Caco-2 (cell line): ENCODE results near the gene KDM5A. TPM values are rescaled to one million over a fixed set of nuclear protein-coding genes. Genes with fewer than 3 reads are reported as not detected.

ENCODE experiments used
- BruUV-seq: library from RNA; stranded (reverse); fragments of 400-500 nt; replicated peaks from 2 replicates; lab custom pipeline; 2021; lab: Mats Ljungman, UMichigan
- CTCF ChIA-PET: fragments of 300-600 bp; sonication (Branson Sonifier 250); formaldehyde crosslinking; loops from one replicate; lab custom pipeline; 2022; ENCODE audit warnings: antibody characterized with exemption; lab: Charles Lee
- POLR2A ChIA-PET: fragments of 300-600 bp; sonication (Branson Sonifier 250); formaldehyde crosslinking; loops from one replicate; lab custom pipeline; 2022; ENCODE audit warnings: antibody characterized with exemption; lab: Charles Lee
- DNase-seq, 2 experiments: peaks; one replicate each; pipeline versions ENCODE4 v3.0.0 to v3.0.0-alpha.2; 2020 to 2022
- H3K27me3 ChIP-seq: replicated peaks from 2 replicates; pipeline ENCODE4 v1.6.0; 2011; ENCODE audit warnings: low read length; ENCODE audit not compliant: control insufficient read depth, insufficient read depth
- H3K36me3 ChIP-seq: 2 replicates; pipeline ENCODE4 v1.5.1; 2011; ENCODE audit warnings: low read length; ENCODE audit not compliant: control insufficient read depth, insufficient read depth
- H3K4me1 ChIP-seq: fragments of 250-450 bp; sonication (Bioruptor Pico); 2 replicates; pipeline ENCODE4 v1.5.1; 2020; ENCODE audit warnings: mild to moderate bottlenecking
- H3K4me3 ChIP-seq: 2 replicates; pipeline ENCODE4 v1.5.1; 2011; ENCODE audit warnings: low read depth, mild to moderate bottlenecking, control low read depth, low read length
- H3K9me3 ChIP-seq: fragments of 250-450 bp; sonication (Bioruptor Pico); 2 replicates; pipeline ENCODE4 v1.5.1; 2020; ENCODE audit warnings: mild to moderate bottlenecking, moderate library complexity
- H3K27ac Mint-ChIP-seq: one replicate; pipeline ENCODE4 v1.8.0; 2022; ENCODE audit warnings: mixed read lengths; ENCODE audit not compliant: unreplicated experiment
- H3K27me3 Mint-ChIP-seq: one replicate; pipeline ENCODE4 v1.8.0; 2022; ENCODE audit warnings: mixed read lengths; ENCODE audit not compliant: insufficient read depth, unreplicated experiment
- H3K36me3 Mint-ChIP-seq: one replicate; pipeline ENCODE4 v1.8.0; 2022; ENCODE audit warnings: mild to moderate bottlenecking, mixed read lengths; ENCODE audit not compliant: insufficient read depth, unreplicated experiment
- H3K4me1 Mint-ChIP-seq: one replicate; pipeline ENCODE4 v1.8.0; 2022; ENCODE audit warnings: low read depth, mixed read lengths; ENCODE audit not compliant: unreplicated experiment
- H3K4me3 Mint-ChIP-seq: one replicate; pipeline ENCODE4 v1.8.0; 2022; ENCODE audit warnings: mild to moderate bottlenecking, moderate library complexity, mixed read lengths; ENCODE audit not compliant: unreplicated experiment
- H3K9me3 Mint-ChIP-seq: one replicate; pipeline ENCODE4 v1.8.0; 2022; ENCODE audit warnings: mixed read lengths; ENCODE audit not compliant: unreplicated experiment
- CTCF ChIP-seq, 2 experiments: fragments of 200-600 bp in 1 of 2; IDR thresholded peaks; 1 replicate in 1 of 2; 2 replicates in 1 of 2; pipeline versions ENCODE4 v1.5.1 to v1.8.0; 2011 to 2022; ENCODE audit warnings: antibody characterized with exemption in 1 of 2, control low read depth in 1 of 2, inconsistent platforms in 1 of 2, low read depth in 1 of 2, low read length in 1 of 2, mild to moderate bottlenecking in 1 of 2, moderate library complexity in 1 of 2; ENCODE audit not compliant: insufficient read depth in 1 of 2, severe bottlenecking in 1 of 2, unreplicated experiment in 1 of 2
- intact Hi-C: fragments of 100-400 bp; cut with micrococcal nuclease; formaldehyde crosslinking; loops from one replicate; pipeline ENCODE4 v1.10.0; 2022; ENCODE audit not compliant: unreplicated experiment
- total RNA-seq: library from RNA; stranded (reverse); gene quantifications from 2 replicates; pipeline ENCODE4 v1.2.3, GENCODE V29; 2022

The KDM5A gene
- total RNA-seq, 1 experiment from 2014 or later, result 72.7 TPM

- Mint-ChIP-seq H3K4me3 (no peak overlapping the region), H3K36me3 (peaks cover 53% of the 10 kb centered on the region), H3K27me3 (no peaks in the 10 kb centered on the region), H3K9me3 (no peaks in the 10 kb centered on the region), H3K4me1 (no peaks in the 10 kb centered on the region), H3K27ac (no peak overlapping the region)
- Histone ChIP-seq H3K9me3 (no peaks in the 10 kb centered on the region), H3K4me3 (no peak overlapping the region), H3K36me3 (peaks cover 6% of the 10 kb centered on the region), H3K27me3 (no peaks in the 10 kb centered on the region), H3K4me1 (no peaks in the 10 kb centered on the region)
- ChIA-PET POLR2A (no interaction called here), CTCF (no interaction called here)
- no peak for TF ChIP-seq CTCF (IDR thresholded peaks at IDR 0.05; ENCODE audit: insufficient read depth in 1 of 2, low read depth in 1 of 2, low read length in 1 of 2, severe bottlenecking in 1 of 2, unreplicated experiment in 1 of 2)
- no TSS peak for BruUV-seq
- intact Hi-C loops, result no loop called here
- no peak for DNase-seq
These were observed 97.9 kb downstream of the KDM5A start for GRCh38 chr12:291153-291723.

GRCh38 chr12:288687-289086, 100.4 kb downstream of the KDM5A start:
- Mint-ChIP-seq H3K4me1 (no peaks in the 10 kb centered on the region), H3K27ac (no peak overlapping the region), H3K9me3 (no peaks in the 10 kb centered on the region), H3K4me3 (no peak overlapping the region), H3K27me3 (no peaks in the 10 kb centered on the region), H3K36me3 (peaks cover 44% of the 10 kb centered on the region)
- POLR2A ChIA-PET, result no interaction called here
- Histone ChIP-seq H3K9me3 (no peaks in the 10 kb centered on the region), H3K4me1 (no peaks in the 10 kb centered on the region), H3K27me3 (no peaks in the 10 kb centered on the region), H3K4me3 (no peak overlapping the region), H3K36me3 (peaks cover 6% of the 10 kb centered on the region)
- intact Hi-C loops, result no loop called here
- no peak for DNase-seq
- BruUV-seq, result no TSS peak
- CTCF ChIA-PET, result no interaction called here
- no peak for TF ChIP-seq CTCF (IDR thresholded peaks at IDR 0.05; ENCODE audit: insufficient read depth in 1 of 2, low read depth in 1 of 2, low read length in 1 of 2, severe bottlenecking in 1 of 2, unreplicated experiment in 1 of 2)

- H3K4me3 ChIP-seq, result no peak overlapping the region
- BruUV-seq, result no TSS peak
- no peaks in the 10 kb centered on the region for H3K9me3 ChIP-seq
- no peak for DNase-seq
- H3K27me3 ChIP-seq, result no peaks in the 10 kb centered on the region
- H3K4me1 ChIP-seq, result no peaks in the 10 kb centered on the region
- H3K36me3 Mint-ChIP-seq, result peaks cover 31% of the 10 kb centered on the region
- TF ChIP-seq CTCF (IDR thresholded peaks at IDR 0.05; ENCODE audit: insufficient read depth in 1 of 2, low read depth in 1 of 2, low read length in 1 of 2, severe bottlenecking in 1 of 2, unreplicated experiment in 1 of 2), result no peak
- intact Hi-C loops, result no loop called here
- no peaks in the 10 kb centered on the region for H3K27me3 Mint-ChIP-seq
- peaks cover 3% of the 10 kb centered on the region for H3K36me3 ChIP-seq
- no peak overlapping the region for H3K4me3 Mint-ChIP-seq
- no peaks in the 10 kb centered on the region for H3K4me1 Mint-ChIP-seq
- no peaks in the 10 kb centered on the region for H3K9me3 Mint-ChIP-seq
- CTCF ChIA-PET, result interaction anchor here (0.5 kb wide), 1 partner anchor 74 kb away, joined by 3 read pairs; no protein-coding TSS in a partner anchor
- POLR2A ChIA-PET, result no interaction called here
- no peak overlapping the region for H3K27ac Mint-ChIP-seq
These were observed 102.4 kb downstream of the KDM5A start for GRCh38 chr12:286531-287300.
